GM19043 (cell line): ENCODE results near the gene MYBL2.
A peak's percentile ranks its signal among the peaks of the same experiment; 100 is the strongest.

ENCODE experiments used
- ATAC-seq: cut with Tn5 transposase; IDR thresholded peaks from one replicate; pipeline ENCODE4 v1.9.1; 2021; ENCODE audit warnings: low read depth; ENCODE audit not compliant: unreplicated experiment

MYBL2 gene

GRCh38 chr20:43681991-43682410 lies 15.1 kb downstream of the MYBL2 start:
- peak; percentile 95 for ATAC-seq

DNA sequence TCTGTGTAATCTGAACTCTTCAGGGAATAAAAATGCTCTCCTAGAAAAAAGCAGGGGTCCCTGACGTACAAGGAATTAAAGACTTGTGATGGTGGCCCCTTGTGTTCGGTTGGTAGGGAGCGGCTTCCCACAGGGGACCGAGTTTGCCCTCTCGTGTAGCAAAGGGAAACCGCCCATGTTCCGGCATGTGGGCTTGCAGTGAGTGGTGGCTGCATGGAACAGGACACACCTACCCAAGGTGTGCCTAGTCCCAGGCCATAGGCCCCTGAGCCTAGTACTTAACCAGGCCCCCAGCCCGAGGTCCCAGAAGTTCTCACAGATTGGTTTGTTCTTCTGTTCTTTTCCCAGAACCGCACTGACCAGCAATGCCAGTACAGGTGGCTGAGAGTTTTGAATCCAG lies 15.5 kb downstream of the MYBL2 start:
- peak; percentile 20 for ATAC-seq

- no peak for ATAC-seq
These were observed 19.9 kb downstream of the MYBL2 start for GRCh38 chr20:43686820-43687219.

DNA sequence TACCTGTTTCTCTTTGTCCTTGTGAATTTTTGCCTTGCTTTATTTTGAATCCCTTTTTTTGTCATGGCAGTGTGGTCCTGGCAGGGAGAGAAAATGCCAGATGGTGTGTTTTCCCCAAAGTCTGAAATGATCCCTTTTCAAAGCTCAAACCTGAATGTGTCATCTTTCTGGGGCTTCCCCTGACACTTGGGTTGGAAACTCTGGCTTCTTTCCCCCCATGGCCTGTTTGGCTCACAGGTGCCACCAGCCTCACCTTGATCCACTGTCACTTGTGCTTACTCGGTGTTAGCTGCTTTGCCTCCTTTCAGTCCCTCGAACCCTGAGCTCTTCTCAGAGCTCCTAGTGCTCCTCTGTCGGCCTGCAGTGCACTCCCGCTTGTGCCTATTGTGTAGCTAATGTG lies 22.3 kb downstream of the MYBL2 start:
- no peak for ATAC-seq

DNA sequence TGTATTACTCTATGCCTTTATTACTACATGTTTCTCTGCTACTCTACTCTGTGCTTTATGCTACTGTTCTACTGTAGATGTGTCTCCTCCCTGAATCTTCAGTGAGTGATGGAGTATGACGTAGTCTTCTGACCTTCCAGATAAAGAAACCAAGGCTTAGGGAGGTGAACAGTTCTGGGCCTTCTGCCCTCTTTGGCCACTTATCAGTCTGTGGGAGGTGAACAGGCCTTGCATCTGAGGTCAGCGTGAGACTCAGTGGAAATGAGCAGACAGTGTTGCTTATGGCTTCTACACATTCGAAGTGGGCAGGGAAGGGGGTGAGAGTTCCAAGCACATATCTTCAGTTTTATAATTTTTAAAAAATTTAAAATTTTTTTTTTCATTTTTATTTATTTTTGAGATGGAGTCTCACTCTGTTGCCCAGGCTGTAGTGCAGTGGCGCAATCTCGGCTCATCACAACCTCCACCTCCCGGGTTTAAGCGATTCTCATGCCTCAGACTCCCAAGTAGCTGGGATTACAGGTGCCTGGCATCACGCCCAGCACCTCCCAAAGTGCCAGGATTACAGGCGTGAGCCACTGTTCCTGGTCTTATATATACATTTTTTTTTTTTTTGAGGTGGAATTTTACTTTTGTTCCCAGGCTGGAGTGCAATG lies 24.2 kb downstream of the MYBL2 start:
- ATAC-seq: no peak

- ATAC-seq: no peak
These were observed 25.1 kb downstream of the MYBL2 start for GRCh38 chr20:43691928-43692524.

DNA sequence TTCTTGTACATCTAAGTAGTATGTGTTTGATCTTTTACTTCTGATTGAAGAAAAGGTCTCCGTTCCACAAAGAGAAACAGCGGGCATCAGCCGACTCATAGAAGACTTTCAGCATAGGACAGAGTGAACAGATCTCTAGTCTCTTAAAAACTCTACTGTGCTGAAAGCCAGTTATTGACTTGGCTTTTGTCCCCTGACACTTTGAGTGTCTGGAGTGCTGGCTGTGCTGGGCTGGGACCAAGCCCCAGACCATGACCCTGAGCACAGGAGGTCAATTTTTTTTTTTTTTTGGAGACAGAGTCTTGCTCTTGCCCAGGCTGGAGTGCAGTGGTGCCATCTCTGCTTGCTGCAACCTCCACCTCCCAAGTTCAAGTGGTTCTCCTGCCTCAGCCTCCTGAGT lies 27.8 kb downstream of the MYBL2 start:
- no peak for ATAC-seq

DNA sequence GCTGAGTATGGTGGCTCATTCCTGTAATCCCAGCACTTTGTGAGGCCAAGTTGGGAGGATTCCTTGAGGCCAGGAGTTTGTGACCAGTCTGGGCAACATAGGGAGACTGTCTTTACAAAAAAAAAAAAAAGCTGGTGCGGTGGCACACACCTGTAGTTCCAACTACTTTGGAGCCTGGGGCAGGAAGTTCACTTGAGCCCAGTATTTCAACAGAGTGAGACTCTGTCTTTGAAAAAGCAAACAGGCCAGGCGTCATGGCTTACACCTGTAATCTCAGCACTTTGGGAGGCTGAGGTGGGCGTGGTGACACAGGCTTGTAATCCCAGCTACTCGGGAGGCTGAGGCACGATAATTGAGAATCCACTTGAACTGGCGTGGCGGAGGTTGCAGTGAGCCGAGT lies 28.7 kb downstream of the MYBL2 start:
- no peak for ATAC-seq

DNA sequence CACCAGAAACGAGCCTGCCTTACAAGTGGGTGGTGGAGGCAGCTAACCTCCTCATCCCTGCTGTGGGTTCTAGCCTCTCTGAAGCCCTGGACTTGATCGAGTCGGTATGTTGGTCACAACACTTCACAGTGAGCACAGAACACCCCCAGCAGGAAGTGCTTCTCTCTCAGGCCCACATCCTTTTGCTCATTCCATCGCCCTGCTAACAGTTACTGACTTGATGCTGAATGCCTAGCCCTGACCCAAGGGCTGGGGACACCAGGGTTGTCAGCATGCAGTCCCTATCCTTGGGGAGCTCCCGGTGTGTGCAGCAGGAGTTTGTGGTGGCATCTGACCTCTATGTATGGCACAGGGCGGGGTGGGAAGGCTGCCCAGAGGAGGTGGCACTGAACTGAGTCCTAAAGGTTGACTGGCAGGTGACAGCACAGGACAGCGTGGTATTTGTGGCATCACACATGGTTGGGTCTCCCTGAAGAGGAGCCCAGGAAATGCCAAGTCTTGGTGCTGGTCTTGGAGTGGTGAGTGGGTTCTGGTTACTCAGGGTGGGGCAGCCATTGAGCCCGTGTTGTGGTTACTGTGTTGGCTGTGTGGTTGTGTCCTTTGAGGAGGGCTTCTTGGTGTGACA lies 33.1 kb downstream of the MYBL2 start:
- ATAC-seq: no peak

- ATAC-seq: no peak
These were observed 33.7 kb downstream of the MYBL2 start for GRCh38 chr20:43700627-43701026.

GRCh38 chr20:43702502-43702901 lies 35.6 kb downstream of the MYBL2 start:
- no peak for ATAC-seq

DNA sequence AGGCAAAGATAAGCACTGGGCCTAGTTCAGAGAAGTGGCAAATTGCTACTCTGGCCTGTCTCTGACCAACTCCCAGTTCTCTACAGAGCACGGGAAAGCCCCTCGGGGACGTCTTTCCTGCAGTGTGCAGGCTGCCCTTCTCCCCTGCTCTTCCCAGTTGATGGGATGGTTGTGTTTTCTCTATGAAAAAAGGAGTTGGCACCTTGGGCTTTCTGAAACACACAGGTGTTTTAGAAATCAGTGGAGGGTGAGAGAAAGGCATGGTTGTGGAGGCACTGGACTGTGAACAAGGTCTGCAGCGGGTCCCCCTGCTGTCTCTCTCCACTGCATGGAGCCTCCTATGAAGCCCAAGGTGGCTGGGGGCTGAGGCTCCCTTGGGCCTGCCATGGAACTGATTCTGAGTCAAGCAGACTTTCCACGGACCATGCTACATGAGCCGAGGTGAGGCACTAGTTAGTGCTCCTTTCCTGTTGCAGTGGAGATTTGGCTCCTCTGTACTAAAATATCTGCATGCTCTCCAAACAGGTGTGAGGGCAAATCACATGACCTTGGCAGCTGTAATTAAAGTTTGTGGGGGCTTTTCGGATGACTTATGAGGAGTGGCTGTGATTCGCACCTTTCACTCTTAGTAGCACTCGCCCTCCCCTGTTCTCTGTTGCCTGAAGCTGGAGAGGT lies 43.6 kb downstream of the MYBL2 start:
- no peak for ATAC-seq

- no peak for ATAC-seq
These were observed 44.3 kb downstream of the MYBL2 start for GRCh38 chr20:43711098-43711654.

GRCh38 chr20:43715044-43715443 lies 48.1 kb downstream of the MYBL2 start:
- no peak for ATAC-seq

GRCh38 chr20:43715511-43715910 lies 48.6 kb downstream of the MYBL2 start:
- ATAC-seq: no peak

GRCh38 chr20:43716123-43716522 lies 49.2 kb downstream of the MYBL2 start:
- ATAC-seq: no peak

DNA sequence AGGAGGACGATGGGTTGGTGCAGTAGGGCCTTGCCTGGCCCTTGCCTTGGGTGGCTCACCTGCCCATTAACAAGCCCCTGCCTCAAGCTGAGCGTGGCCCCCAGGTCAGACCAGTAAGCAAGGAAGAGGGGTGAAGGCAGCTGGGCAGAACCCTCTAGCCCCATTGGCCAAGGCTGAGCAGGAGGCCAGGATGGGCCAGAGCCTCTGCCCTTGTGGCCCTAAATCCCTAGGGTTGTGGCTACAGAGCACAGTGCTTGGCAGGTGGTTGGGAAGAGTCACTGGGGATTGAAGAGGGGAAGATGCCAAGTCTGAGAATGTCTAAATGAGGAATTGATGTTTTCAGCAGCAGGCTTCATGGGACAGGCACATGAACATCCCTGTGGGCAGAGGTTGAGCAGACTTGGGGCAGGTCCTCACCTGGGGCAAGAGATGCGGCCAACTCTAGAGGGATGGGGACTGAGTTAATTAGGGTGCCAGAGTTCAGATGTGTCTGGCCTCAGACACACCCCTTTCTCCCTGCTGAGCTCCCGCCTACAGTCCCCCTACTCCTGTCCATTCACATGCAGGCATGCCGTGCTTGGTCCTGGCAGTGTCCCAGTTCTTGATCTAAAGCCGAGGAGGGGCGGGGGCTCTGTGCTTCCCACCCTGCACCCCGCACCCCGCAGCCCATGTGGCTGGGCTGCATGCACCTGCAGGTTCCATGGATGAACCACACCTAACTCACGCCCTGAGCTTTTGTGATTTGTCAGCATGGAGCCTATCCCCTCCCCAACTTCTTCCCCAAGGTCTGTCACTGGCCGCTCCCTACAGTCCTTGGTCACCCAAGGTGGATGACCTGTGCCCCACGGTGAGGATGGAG lies 50.1 kb downstream of the MYBL2 start:
- ATAC-seq: no peak

DNA sequence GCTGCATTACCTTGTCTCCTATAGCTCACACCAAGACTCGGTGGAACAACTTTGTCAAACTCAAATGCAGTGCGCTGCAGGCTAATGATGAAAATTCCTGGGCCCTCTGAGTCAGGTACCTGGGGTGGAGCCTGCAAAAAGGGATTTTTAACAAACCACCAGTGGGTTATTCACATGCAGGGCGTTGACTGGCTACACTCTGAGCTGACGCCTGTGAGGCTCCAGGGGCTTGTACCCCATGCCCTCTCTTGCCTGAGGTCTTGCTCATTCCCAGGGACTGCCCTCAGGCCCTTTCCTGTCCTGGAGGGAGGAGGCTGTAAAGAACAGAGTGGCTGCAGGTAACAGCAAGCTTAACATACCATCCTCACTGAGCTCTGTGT lies 50.7 kb downstream of the MYBL2 start:
- no peak for ATAC-seq

GRCh38 chr20:43720007-43720406 lies 53.1 kb downstream of the MYBL2 start:
- no peak for ATAC-seq

DNA sequence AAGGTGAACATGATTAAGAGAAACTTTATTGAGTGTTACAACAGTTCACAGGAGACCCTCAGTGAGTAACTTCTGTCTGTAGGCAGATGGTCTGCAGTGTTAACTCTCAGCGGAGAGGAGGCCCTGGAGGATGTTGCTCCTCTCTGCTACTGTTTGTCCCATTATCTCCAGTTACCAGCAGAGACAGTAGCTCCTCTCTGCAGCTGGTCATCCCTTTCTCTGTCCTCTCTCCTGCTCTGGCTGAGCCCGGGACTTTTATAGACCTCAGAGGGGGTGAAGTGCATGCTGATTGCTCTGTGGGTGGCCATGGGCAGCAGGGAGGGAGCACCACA lies 54.1 kb downstream of the MYBL2 start:
- ATAC-seq: no peak
